ENCODE results near the gene TMEM150A.

DNA sequence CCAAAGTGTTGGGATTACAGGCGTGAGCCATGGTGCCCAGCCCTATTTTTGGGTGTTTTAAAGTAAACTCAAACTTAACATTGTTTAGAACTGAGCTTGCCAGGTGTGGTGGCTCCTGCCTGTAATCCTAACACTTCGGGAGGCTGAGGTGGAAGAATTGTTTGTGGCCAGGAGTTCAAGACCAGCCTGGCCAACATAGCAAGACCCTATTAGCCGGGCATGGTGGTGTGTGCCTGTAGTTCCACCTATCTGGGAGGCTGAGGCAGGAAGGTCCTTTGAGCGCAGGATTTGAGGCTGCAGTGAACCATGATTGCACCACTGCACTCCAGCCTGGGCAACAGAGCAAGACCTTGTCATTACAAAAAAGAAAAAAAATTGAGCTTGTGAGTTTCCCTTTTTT, 48.0 kb upstream of the TMEM150A start:
- TF ChIP-seq, protein P1, sequence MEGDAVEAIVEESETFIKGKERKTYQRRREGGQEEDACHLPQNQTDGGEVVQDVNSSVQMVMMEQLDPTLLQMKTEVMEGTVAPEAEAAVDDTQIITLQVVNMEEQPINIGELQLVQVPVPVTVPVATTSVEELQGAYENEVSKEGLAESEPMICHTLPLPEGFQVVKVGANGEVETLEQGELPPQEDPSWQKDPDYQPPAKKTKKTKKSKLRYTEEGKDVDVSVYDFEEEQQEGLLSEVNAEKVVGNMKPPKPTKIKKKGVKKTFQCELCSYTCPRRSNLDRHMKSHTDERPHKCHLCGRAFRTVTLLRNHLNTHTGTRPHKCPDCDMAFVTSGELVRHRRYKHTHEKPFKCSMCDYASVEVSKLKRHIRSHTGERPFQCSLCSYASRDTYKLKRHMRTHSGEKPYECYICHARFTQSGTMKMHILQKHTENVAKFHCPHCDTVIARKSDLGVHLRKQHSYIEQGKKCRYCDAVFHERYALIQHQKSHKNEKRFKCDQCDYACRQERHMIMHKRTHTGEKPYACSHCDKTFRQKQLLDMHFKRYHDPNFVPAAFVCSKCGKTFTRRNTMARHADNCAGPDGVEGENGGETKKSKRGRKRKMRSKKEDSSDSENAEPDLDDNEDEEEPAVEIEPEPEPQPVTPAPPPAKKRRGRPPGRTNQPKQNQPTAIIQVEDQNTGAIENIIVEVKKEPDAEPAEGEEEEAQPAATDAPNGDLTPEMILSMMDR (IDR thresholded peaks at IDR 0.05): no peak
- TF ChIP-seq EZH2phosphoT487 (IDR thresholded peaks at IDR 0.05) (no peak), EZH2 (IDR thresholded peaks at IDR 0.05) (no peak)

All from neural progenitor cell (in vitro differentiated cells).